ENCODE measurements around the gene IGF1.

DNA sequence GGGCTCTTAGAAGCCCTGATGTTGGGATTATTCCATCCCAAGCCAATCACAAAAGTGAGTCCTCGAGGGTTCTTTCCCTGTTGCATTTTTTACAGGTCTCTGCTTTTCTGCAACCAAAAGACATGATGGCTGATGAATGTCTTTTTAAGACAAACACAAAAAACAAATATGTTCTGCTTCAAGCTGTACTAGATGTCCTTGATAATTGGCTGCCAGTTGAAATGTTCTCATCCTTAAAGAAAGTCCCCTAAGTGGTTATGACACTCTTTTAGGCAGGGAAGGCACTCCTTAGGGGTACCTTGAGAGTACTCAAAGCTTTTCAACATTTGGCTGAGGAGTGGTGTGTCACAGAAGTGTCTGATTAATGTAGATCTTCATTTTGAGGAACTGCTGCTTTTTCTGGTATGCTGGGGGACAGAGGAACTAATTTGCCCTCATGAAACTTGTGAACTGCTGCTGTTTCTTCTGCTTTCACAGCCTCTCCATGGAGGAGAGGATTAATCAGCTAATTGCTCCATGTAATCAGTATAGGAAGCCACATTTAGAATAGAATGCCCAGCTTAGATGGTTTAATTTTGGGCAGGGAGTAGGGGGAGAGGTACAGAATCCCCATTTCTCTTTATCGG is 22.8 kb upstream of the IGF1 start:
- TF ChIP-seq POLR2AphosphoS5 (IDR thresholded peaks at IDR 0.05), result no peak
- TF ChIP-seq, protein P1, sequence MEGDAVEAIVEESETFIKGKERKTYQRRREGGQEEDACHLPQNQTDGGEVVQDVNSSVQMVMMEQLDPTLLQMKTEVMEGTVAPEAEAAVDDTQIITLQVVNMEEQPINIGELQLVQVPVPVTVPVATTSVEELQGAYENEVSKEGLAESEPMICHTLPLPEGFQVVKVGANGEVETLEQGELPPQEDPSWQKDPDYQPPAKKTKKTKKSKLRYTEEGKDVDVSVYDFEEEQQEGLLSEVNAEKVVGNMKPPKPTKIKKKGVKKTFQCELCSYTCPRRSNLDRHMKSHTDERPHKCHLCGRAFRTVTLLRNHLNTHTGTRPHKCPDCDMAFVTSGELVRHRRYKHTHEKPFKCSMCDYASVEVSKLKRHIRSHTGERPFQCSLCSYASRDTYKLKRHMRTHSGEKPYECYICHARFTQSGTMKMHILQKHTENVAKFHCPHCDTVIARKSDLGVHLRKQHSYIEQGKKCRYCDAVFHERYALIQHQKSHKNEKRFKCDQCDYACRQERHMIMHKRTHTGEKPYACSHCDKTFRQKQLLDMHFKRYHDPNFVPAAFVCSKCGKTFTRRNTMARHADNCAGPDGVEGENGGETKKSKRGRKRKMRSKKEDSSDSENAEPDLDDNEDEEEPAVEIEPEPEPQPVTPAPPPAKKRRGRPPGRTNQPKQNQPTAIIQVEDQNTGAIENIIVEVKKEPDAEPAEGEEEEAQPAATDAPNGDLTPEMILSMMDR (IDR thresholded peaks at IDR 0.05), result no peak
- no peak for TF ChIP-seq POLR2A (IDR thresholded peaks at IDR 0.05; ENCODE audit: low read depth)
- TF ChIP-seq EP300 (IDR thresholded peaks at IDR 0.05), result no peak
